Dedifferentiated amniotic fluid mesenchymal stem cell (primary cell): ENCODE results near the gene ATXN1.
A peak's percentile ranks its signal among the peaks of the same experiment; 100 is the strongest.
"Not testable (repeated sequence)": the region's sequence is repeated elsewhere in the genome, so short reads cannot be mapped to it uniquely, and the experiment has no call there.

ENCODE experiments used
- DNase-seq: peaks from one replicate; pipeline ENCODE4 v3.0.0-alpha.2; 2016; ENCODE audit errors: extremely low spot score

Gene ATXN1

GRCh38 chr6:16760516-16761470 is at the start of gene ATXN1:
Gene ATXN1, minus strand, starts transcription at chr6:16761460.
- peak; percentile 59 for DNase-seq

- DNase-seq, result no peak
Observed at GRCh38 chr6:16810411-16810810, 49.2 kb upstream of the ATXN1 start.

GRCh38 chr6:16809753-16810358 is 48.6 kb upstream of the ATXN1 start:
- no peak for DNase-seq

- no peak for DNase-seq
Observed at GRCh38 chr6:16807956-16808355, 46.7 kb upstream of the ATXN1 start.

- no peak for DNase-seq
Observed at GRCh38 chr6:16806363-16806762, 45.1 kb upstream of the ATXN1 start.

- DNase-seq, result no peak
Observed at GRCh38 chr6:16805243-16805950, 44.1 kb upstream of the ATXN1 start.

GRCh38 chr6:16804546-16805242 is 43.4 kb upstream of the ATXN1 start:
- no peak for DNase-seq

- DNase-seq, result no peak
Observed at GRCh38 chr6:16803294-16804200, 42.3 kb upstream of the ATXN1 start.

GRCh38 chr6:16802071-16802470 is 40.8 kb upstream of the ATXN1 start:
- peak; percentile 32 for DNase-seq

GRCh38 chr6:16800942-16801341 is 39.7 kb upstream of the ATXN1 start:
- DNase-seq, result no peak

GRCh38 chr6:16800341-16800740 is 39.1 kb upstream of the ATXN1 start:
- DNase-seq, result no peak

- DNase-seq, result no peak
Observed at GRCh38 chr6:16799279-16800193, 38.3 kb upstream of the ATXN1 start.

GRCh38 chr6:16793828-16794412 is 32.7 kb upstream of the ATXN1 start:
- DNase-seq, result no peak

GRCh38 chr6:16789329-16790038 is 28.2 kb upstream of the ATXN1 start:
- no peak for DNase-seq

- DNase-seq, result no peak
Observed at GRCh38 chr6:16787128-16787682, 25.9 kb upstream of the ATXN1 start.

GRCh38 chr6:16785496-16785895 is 24.2 kb upstream of the ATXN1 start:
- DNase-seq, result no peak

GRCh38 chr6:16784957-16785356 is 23.7 kb upstream of the ATXN1 start:
- not testable (repeated sequence) for DNase-seq

- DNase-seq, result no peak
Observed at GRCh38 chr6:16783952-16784565, 22.8 kb upstream of the ATXN1 start.
